Measurements from ENCODE around the gene CDH5. TPM values are rescaled to one million over a fixed set of nuclear protein-coding genes. Genes with fewer than 3 reads are reported as not detected.
A peak's percentile ranks its signal among the peaks of the same experiment; 100 is the strongest.

CDH5 gene
- total and polyA plus RNA-seq, 5 donors from 2014 or later, result not detected

GRCh38 chr16:66428682-66429251, 62.3 kb downstream of the CDH5 start:
- Mint-ChIP-seq H3K27ac (no peak overlapping the region), H3K4me1 (peaks cover 0 to 18% (median 3%) of the 10 kb centered on the region in 4 donors), H3K9me3 (peaks cover 0 to 3% (median 0%) of the 10 kb centered on the region in 7 donors), H3K4me3 (peak overlapping the region in 3 of 4 donors; percentile 46 to 75 (median 55)), H3K36me3 (no peaks in the 10 kb centered on the region), H3K27me3 (peaks cover 82% of the 10 kb centered on the region)
- ATAC-seq (ENCODE audit: low read depth in 2 of 2), result no peak
- Histone ChIP-seq H3K27ac (ENCODE audit: insufficient read depth, low read length, poor library complexity, severe bottlenecking) (no peak overlapping the region), H3K4me3 (ENCODE audit: low read depth, low read length) (no peak overlapping the region), H3K4me1 (ENCODE audit: control insufficient read depth, insufficient read depth, low read length, poor library complexity, severe bottlenecking) (peaks cover 9% of the 10 kb centered on the region), H3K36me3 (ENCODE audit: control insufficient read depth, insufficient read depth, low read length) (no peaks in the 10 kb centered on the region), H3K9me3 (ENCODE audit: control insufficient read depth in 2 of 2, low read length in 2 of 2) (no peaks in the 10 kb centered on the region), H3K27me3 (ENCODE audit: control insufficient read depth, insufficient read depth, low read length) (peaks cover 37% of the 10 kb centered on the region)
- no peak for DNase-seq

- Histone ChIP-seq H3K4me1 (ENCODE audit: control insufficient read depth, insufficient read depth, low read length, poor library complexity, severe bottlenecking) (peaks cover 9% of the 10 kb centered on the region), H3K27ac (ENCODE audit: insufficient read depth, low read length, poor library complexity, severe bottlenecking) (no peak overlapping the region), H3K36me3 (ENCODE audit: control insufficient read depth, insufficient read depth, low read length) (no peaks in the 10 kb centered on the region), H3K9me3 (ENCODE audit: control insufficient read depth in 2 of 2, low read length in 2 of 2) (no peaks in the 10 kb centered on the region), H3K27me3 (ENCODE audit: control insufficient read depth, insufficient read depth, low read length) (peaks cover 35% of the 10 kb centered on the region), H3K4me3 (ENCODE audit: low read depth, low read length) (no peak overlapping the region)
- ATAC-seq (ENCODE audit: low read depth in 2 of 2) (peak in 1 of 2 donors; percentile 11), DNase-seq (no peak)
- H3K9me3 Mint-ChIP-seq, result peaks cover 0 to 3% (median 0%) of the 10 kb centered on the region in 7 donors
- H3K27me3 Mint-ChIP-seq, result peaks cover 75% of the 10 kb centered on the region
- peak overlapping the region in 1 of 4 donors; percentile 21 for H3K4me3 Mint-ChIP-seq
- no peaks in the 10 kb centered on the region for H3K36me3 Mint-ChIP-seq
- H3K27ac Mint-ChIP-seq, result no peak overlapping the region
- peaks cover 0 to 18% (median 3%) of the 10 kb centered on the region in 4 donors for H3K4me1 Mint-ChIP-seq
Measured at GRCh38 chr16:66429290-66429962, 62.9 kb downstream of the CDH5 start.

- H3K4me1 ChIP-seq (ENCODE audit: control insufficient read depth, insufficient read depth, low read length, poor library complexity, severe bottlenecking), result peaks cover 9% of the 10 kb centered on the region
- no peaks in the 10 kb centered on the region for H3K9me3 ChIP-seq (ENCODE audit: control insufficient read depth in 2 of 2, low read length in 2 of 2)
- Mint-ChIP-seq H3K27ac (no peak overlapping the region), H3K36me3 (no peaks in the 10 kb centered on the region), H3K9me3 (peaks cover 0 to 3% (median 0%) of the 10 kb centered on the region in 7 donors), H3K4me3 (no peak overlapping the region), H3K4me1 (peaks cover 0 to 18% (median 3%) of the 10 kb centered on the region in 4 donors), H3K27me3 (peaks cover 67% of the 10 kb centered on the region)
- H3K27me3 ChIP-seq (ENCODE audit: control insufficient read depth, insufficient read depth, low read length), result peaks cover 33% of the 10 kb centered on the region
- H3K36me3 ChIP-seq (ENCODE audit: control insufficient read depth, insufficient read depth, low read length), result no peaks in the 10 kb centered on the region
- no peak overlapping the region for H3K4me3 ChIP-seq (ENCODE audit: low read depth, low read length)
- no peak overlapping the region for H3K27ac ChIP-seq (ENCODE audit: insufficient read depth, low read length, poor library complexity, severe bottlenecking)
- DNase-seq, result no peak
- no peak for ATAC-seq (ENCODE audit: low read depth in 2 of 2)
Measured at GRCh38 chr16:66430214-66430613, 63.7 kb downstream of the CDH5 start.

GRCh38 chr16:66431760-66432159, 65.3 kb downstream of the CDH5 start:
- ATAC-seq (ENCODE audit: low read depth in 2 of 2), result no peak
- Histone ChIP-seq H3K27me3 (ENCODE audit: control insufficient read depth, insufficient read depth, low read length) (peaks cover 31% of the 10 kb centered on the region), H3K9me3 (ENCODE audit: control insufficient read depth in 2 of 2, low read length in 2 of 2) (no peaks in the 10 kb centered on the region), H3K27ac (ENCODE audit: insufficient read depth, low read length, poor library complexity, severe bottlenecking) (no peak overlapping the region), H3K4me3 (ENCODE audit: low read depth, low read length) (no peak overlapping the region), H3K36me3 (ENCODE audit: control insufficient read depth, insufficient read depth, low read length) (no peaks in the 10 kb centered on the region), H3K4me1 (ENCODE audit: control insufficient read depth, insufficient read depth, low read length, poor library complexity, severe bottlenecking) (peaks cover 9% of the 10 kb centered on the region)
- Mint-ChIP-seq H3K27me3 (peaks cover 62% of the 10 kb centered on the region), H3K4me3 (no peak overlapping the region), H3K27ac (no peak overlapping the region), H3K4me1 (peaks cover 0 to 16% (median 3%) of the 10 kb centered on the region in 4 donors), H3K9me3 (peaks cover 0 to 3% (median 0%) of the 10 kb centered on the region in 7 donors), H3K36me3 (no peaks in the 10 kb centered on the region)
- no peak for DNase-seq

- Histone ChIP-seq H3K4me3 (ENCODE audit: low read depth, low read length) (no peak overlapping the region), H3K36me3 (ENCODE audit: control insufficient read depth, insufficient read depth, low read length) (no peaks in the 10 kb centered on the region), H3K4me1 (ENCODE audit: control insufficient read depth, insufficient read depth, low read length, poor library complexity, severe bottlenecking) (peaks cover 8% of the 10 kb centered on the region), H3K27ac (ENCODE audit: insufficient read depth, low read length, poor library complexity, severe bottlenecking) (no peak overlapping the region), H3K9me3 (ENCODE audit: control insufficient read depth in 2 of 2, low read length in 2 of 2) (no peaks in the 10 kb centered on the region), H3K27me3 (ENCODE audit: control insufficient read depth, insufficient read depth, low read length) (peaks cover 31% of the 10 kb centered on the region)
- no peak for ATAC-seq (ENCODE audit: low read depth in 2 of 2)
- Mint-ChIP-seq H3K36me3 (no peaks in the 10 kb centered on the region), H3K9me3 (peaks cover 0 to 3% (median 0%) of the 10 kb centered on the region in 7 donors), H3K4me3 (no peak overlapping the region), H3K4me1 (peaks cover 0 to 16% (median 3%) of the 10 kb centered on the region in 4 donors), H3K27ac (no peak overlapping the region), H3K27me3 (peaks cover 67% of the 10 kb centered on the region)
- no peak for DNase-seq
Measured at GRCh38 chr16:66432429-66432828, 65.9 kb downstream of the CDH5 start.

- Histone ChIP-seq H3K4me1 (ENCODE audit: control insufficient read depth, insufficient read depth, low read length, poor library complexity, severe bottlenecking) (no peaks in the 10 kb centered on the region), H3K9me3 (ENCODE audit: control insufficient read depth in 2 of 2, low read length in 2 of 2) (no peaks in the 10 kb centered on the region), H3K27me3 (ENCODE audit: control insufficient read depth, insufficient read depth, low read length) (peaks cover 14% of the 10 kb centered on the region), H3K27ac (ENCODE audit: insufficient read depth, low read length, poor library complexity, severe bottlenecking) (no peak overlapping the region), H3K4me3 (ENCODE audit: low read depth, low read length) (no peak overlapping the region), H3K36me3 (ENCODE audit: control insufficient read depth, insufficient read depth, low read length) (no peaks in the 10 kb centered on the region)
- Mint-ChIP-seq H3K4me1 (peaks cover 0 to 5% (median 0%) of the 10 kb centered on the region in 4 donors), H3K9me3 (peaks cover 0 to 3% (median 0%) of the 10 kb centered on the region in 7 donors), H3K4me3 (no peak overlapping the region), H3K27me3 (peaks cover 57% of the 10 kb centered on the region), H3K36me3 (no peaks in the 10 kb centered on the region), H3K27ac (no peak overlapping the region)
- DNase-seq, result no peak
- no peak for ATAC-seq (ENCODE audit: low read depth in 2 of 2)
Measured at GRCh38 chr16:66434619-66435430, 68.3 kb downstream of the CDH5 start.

GRCh38 chr16:66435896-66436295, 69.4 kb downstream of the CDH5 start:
- DNase-seq, result no peak

More at GRCh38 chr16:66435896-66436295, 69.4 kb downstream of the CDH5 start:
- Mint-ChIP-seq H3K27ac (no peak overlapping the region), H3K27me3 (peaks cover 47% of the 10 kb centered on the region), H3K4me3 (no peak overlapping the region), H3K36me3 (no peaks in the 10 kb centered on the region), H3K9me3 (peaks cover 0 to 3% (median 0%) of the 10 kb centered on the region in 7 donors), H3K4me1 (no peaks in the 10 kb centered on the region)
- no peak for ATAC-seq (ENCODE audit: low read depth in 2 of 2)
- H3K27me3 ChIP-seq (ENCODE audit: control insufficient read depth, insufficient read depth, low read length), result peaks cover 8% of the 10 kb centered on the region
- H3K36me3 ChIP-seq (ENCODE audit: control insufficient read depth, insufficient read depth, low read length), result no peaks in the 10 kb centered on the region
- no peaks in the 10 kb centered on the region for H3K4me1 ChIP-seq (ENCODE audit: control insufficient read depth, insufficient read depth, low read length, poor library complexity, severe bottlenecking)
- H3K4me3 ChIP-seq (ENCODE audit: low read depth, low read length), result no peak overlapping the region
- no peaks in the 10 kb centered on the region for H3K9me3 ChIP-seq (ENCODE audit: control insufficient read depth in 2 of 2, low read length in 2 of 2)
- H3K27ac ChIP-seq (ENCODE audit: insufficient read depth, low read length, poor library complexity, severe bottlenecking), result no peak overlapping the region
